Measurements from ENCODE around the gene MEA1.
"Not testable (repeated sequence)": the region's sequence is repeated elsewhere in the genome, so short reads cannot be mapped to it uniquely, and the experiment has no call there.

Gene MEA1

GRCh38 chr6:43013843-43014433 lies at the start of gene MEA1, which contains the start of gene KLHDC3:
Gene MEA1, minus strand, starts transcription at chr6:43013946. Its CDS starts 133 bp downstream, at chr6:43013813.
Gene KLHDC3, plus strand, starts transcription at chr6:43014249. Its CDS starts 2,944 bp downstream, at chr6:43017193.
- peak; percentile 99 for DNase-seq

- DNase-seq: no peak
Observed at GRCh38 chr6:43062818-43063217, 49.1 kb upstream of the MEA1 start.

GRCh38 chr6:43061861-43062260 lies 48.1 kb upstream of the MEA1 start:
- DNase-seq: no peak

- DNase-seq: no peak
Observed at GRCh38 chr6:43060755-43061633, 47.2 kb upstream of the MEA1 start.

- DNase-seq: no peak
Observed at GRCh38 chr6:43060034-43060754, 46.4 kb upstream of the MEA1 start.

GRCh38 chr6:43059168-43060033 lies 45.7 kb upstream of the MEA1 start, which contains the start of the genes KLC4 and MRPL2:
Gene KLC4, plus strand, starts transcription at chr6:43059631. Its CDS starts 1,705 bp downstream, at chr6:43061336.
Gene MRPL2, minus strand, starts transcription at chr6:43059434. Its CDS starts 53 bp downstream, at chr6:43059381.
- DNase-seq: peak; percentile 97 to 98

- DNase-seq: no peak
Observed at GRCh38 chr6:43058531-43058930, 44.8 kb upstream of the MEA1 start.

GRCh38 chr6:43055966-43056365 lies 42.2 kb upstream of the MEA1 start:
- no peak for DNase-seq

GRCh38 chr6:43054206-43054943 lies 40.6 kb upstream of the MEA1 start:
- no peak for DNase-seq

GRCh38 chr6:43053545-43054205 lies 39.9 kb upstream of the MEA1 start, which contains the start of gene CUL7:
Gene CUL7, minus strand, starts transcription at chr6:43053851. Its CDS starts 1,063 bp downstream, at chr6:43052788.
- DNase-seq: peak; percentile 83 to 85

- peak in 1 of 2 donors; percentile 9 for DNase-seq
Observed at GRCh38 chr6:43052842-43053544, 39.2 kb upstream of the MEA1 start.

- no peak for DNase-seq
Observed at GRCh38 chr6:43052225-43052841, 38.6 kb upstream of the MEA1 start.

- DNase-seq: no peak
Observed at GRCh38 chr6:43050981-43051380, 37.2 kb upstream of the MEA1 start.

- no peak for DNase-seq
Observed at GRCh38 chr6:43047998-43048397, 34.3 kb upstream of the MEA1 start.

- DNase-seq: no peak
Observed at GRCh38 chr6:43045371-43045930, 31.7 kb upstream of the MEA1 start.

- no peak for DNase-seq
Observed at GRCh38 chr6:43043310-43043709, 29.6 kb upstream of the MEA1 start.

GRCh38 chr6:43041475-43041874 lies 27.7 kb upstream of the MEA1 start:
- not testable (repeated sequence) for DNase-seq

GRCh38 chr6:43040542-43041257 lies 27.0 kb upstream of the MEA1 start:
- no peak for DNase-seq

- no peak for DNase-seq
Observed at GRCh38 chr6:43038727-43039126, 25.0 kb upstream of the MEA1 start.

Measured in activated CD4-positive, alpha-beta T cell treated with anti-CD3 and anti-CD28 coated beads for 4 hours (primary cell).